UCSD-AML1 (cell line): Measurements from ENCODE around the gene TWSG1.
"Not testable (repeated sequence)": the region's sequence is repeated elsewhere in the genome, so short reads cannot be mapped to it uniquely, and the experiment has no call there.

Experiments used
- DNase-seq: peaks from one replicate; lab custom pipeline; 2025; ENCODE audit not compliant: unreplicated experiment; lab: John Stamatoyannopoulos, UW

Gene TWSG1

GRCh38 chr18:9450920-9451319 is 116.3 kb downstream of the TWSG1 start:
- not testable (repeated sequence) for DNase-seq
